22Rv1 (cell line): Measurements from ENCODE around the gene UTP18.

Experiments
- H3K27ac ChIP-seq: fragments of 450-650 bp; 2 replicates; pipeline ENCODE4 v1.5.1; 2017
- CTCF ChIP-seq: fragments of 450-650 bp; IDR thresholded peaks from 2 replicates; pipeline ENCODE4 v1.5.1; 2017; ENCODE audit warnings: mild to moderate bottlenecking
- ZFX ChIP-seq: fragments of 450-650 bp; IDR thresholded peaks from 2 replicates; pipeline ENCODE4 v1.6.1; 2017; ENCODE audit warnings: antibody characterized with exemption, borderline replicate concordance

Gene UTP18

DNA sequence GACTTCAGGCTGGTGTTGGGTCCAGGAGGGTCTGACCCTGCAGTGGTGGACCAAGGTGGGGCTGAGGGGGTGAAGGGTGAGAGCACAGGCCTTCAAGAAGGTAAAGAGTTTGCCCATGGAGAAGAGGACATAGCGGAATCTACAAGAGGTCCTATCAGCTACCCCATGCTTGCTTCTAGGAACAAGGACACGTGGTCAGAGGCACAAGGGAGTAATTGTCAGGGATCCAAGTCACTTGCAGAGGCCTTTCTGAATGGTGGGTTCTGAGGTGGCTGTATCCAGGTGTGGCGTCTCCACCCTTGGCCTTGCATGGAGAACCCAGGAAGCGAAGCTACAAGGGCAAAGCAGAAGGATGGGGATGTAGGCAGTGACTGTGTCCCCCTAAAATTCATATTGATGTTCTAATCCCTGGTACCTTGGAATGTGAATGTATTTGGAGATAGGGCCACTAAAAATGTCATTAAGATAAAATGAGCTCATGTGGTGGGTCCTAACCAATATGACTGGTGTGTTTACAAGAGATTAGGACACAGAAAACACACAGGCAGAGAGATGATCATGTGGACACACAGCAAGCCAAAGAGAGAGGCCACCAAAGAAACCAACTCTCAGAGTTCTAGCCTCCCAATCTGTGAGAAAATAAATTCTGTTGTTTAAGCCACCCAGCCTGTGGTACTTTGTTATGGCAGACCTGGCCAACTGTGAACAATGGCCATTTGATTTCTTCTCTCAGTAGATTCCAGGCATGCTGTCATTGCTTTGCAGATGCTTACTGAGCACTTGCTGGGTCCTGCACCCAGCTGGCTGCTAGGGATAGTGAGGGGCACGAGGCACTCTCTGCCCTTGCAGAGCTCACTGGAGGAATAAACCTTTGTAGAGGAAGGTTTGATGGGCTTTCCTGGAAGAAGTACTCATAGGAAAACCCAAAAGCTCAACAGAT, 75.8 kb downstream of the UTP18 start:
- TF ChIP-seq CTCF (no peak), ZFX (no peak)
- no peak overlapping the region for H3K27ac ChIP-seq

DNA sequence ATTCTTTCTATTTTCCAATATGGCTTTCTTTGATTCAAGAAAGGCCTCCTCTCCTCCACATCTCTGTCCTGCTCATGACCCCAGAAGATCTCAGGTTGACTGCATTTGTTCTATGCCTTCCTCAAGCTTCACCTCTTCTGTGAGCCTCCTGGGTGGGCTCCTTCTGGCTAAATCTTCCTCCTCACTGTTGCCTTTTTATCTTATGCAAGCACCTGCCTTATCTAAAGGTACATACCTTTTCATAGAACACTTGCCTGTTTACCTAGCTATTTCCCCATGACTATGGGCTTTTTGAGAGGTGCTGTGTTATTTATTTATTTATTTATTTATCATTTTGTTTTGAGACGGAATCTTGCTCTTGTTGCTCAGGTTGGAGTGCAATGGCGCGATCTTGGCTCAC, 81.1 kb downstream of the UTP18 start:
- no peak for TF ChIP-seq CTCF
- no peak for TF ChIP-seq ZFX
- no peak overlapping the region for H3K27ac ChIP-seq

DNA sequence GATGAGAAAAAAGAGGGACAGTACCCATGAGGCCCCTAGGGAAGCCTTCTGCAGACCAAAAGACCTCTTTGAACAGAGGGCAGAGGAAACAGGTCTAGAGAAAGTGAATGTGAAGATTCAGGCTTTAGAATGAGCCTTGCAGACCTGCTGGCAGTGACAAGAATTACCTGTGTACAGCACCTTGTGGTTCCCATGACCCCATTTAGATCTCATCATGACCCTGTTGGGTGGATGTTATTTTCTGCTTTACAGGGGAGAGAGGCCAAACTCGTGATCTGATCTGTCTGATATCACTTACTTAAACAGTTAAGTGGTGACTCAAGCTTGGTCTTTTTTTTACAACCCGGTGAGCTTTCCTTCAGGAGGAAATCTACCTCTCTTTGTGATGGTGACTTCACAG, 81.9 kb downstream of the UTP18 start:
- TF ChIP-seq ZFX: no peak
- no peak for TF ChIP-seq CTCF
- H3K27ac ChIP-seq: no peak overlapping the region

DNA sequence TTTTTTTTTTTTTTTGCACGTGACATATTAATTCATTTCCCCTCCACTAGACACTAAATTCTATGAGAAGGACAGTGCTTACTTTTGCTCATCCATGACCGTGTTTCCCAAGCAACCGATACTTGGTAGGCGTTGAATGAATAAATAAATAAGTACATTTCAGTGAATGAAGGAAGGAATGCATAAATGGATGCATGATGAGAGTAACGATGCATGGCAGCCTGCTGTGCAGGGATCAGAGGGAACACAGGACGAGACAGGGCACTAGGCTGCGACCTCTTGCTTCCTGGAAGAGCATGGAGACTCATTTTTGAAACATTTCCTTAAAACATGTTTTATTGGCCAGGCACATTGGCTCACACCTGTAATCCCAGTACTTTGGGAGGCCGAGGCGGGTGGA, 84.2 kb downstream of the UTP18 start:
- TF ChIP-seq ZFX: no peak
- no peak for TF ChIP-seq CTCF
- H3K27ac ChIP-seq: no peak overlapping the region

DNA sequence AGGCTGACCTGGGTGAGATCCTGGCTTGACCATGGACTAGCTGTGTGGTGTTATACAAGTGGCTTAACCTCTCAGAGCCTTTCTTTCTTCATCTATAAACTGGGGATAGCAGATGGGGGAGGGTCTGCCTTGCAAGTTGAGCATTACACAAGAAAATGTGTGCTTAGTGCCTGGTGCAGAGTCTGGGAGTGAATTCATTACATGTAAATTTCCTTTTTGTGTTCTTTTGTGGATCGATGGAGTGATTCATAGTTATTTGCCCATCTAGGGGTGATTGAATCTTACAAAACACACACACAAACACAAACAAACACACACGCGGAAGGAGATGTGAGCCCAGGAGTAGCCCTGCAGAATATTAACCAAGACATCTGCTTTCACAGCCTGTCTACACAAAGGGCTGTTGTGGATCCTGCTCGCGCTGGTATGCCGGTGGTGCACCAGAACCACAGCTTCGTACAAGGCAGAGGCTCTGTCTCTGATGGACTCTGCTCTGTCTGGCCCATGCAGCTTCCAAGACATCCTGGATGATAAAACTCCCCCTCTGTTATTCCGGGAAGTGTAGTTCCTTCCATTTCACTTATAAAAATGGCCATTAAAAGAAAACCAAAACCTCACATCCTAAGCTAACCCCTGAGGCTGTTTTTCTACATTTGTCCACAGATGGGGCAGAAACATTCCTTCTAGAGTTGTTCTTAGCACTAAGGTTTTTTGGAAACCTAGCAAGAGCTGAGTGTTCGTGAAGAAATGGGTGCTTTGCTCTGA, 86.1 kb downstream of the UTP18 start:
- no peak overlapping the region for H3K27ac ChIP-seq
- TF ChIP-seq ZFX (no peak), CTCF (no peak)
